K562 (cell line): ENCODE measurements around the gene SLC26A5. TPM values are rescaled to one million over a fixed set of nuclear protein-coding genes. Genes with fewer than 3 reads are reported as not detected.

Experiments used
- ESRRA ChIP-seq: fragments of 450-650 bp; IDR thresholded peaks from 2 replicates; pipeline ENCODE4 v1.6.1; 2014; ENCODE audit warnings: low read depth, mild to moderate bottlenecking, moderate library complexity, borderline replicate concordance
- KDM1A ChIP-seq, 2 experiments: fragments of 450-650 bp; IDR thresholded peaks; 2 replicates each; pipeline ENCODE4 v1.6.1; 2016; ENCODE audit warnings: mild to moderate bottlenecking in 2 of 2
- NCOA6 ChIP-seq: fragments of 450-650 bp; IDR thresholded peaks from 2 replicates; pipeline ENCODE4 v1.6.1; 2017; ENCODE audit warnings: mild to moderate bottlenecking
- ZNF282 ChIP-seq: sonication (generic); formaldehyde crosslinking; IDR thresholded peaks from 2 replicates; pipeline ENCODE4 v1.8.1; 2023; ENCODE audit warnings: missing genetic modification reagents
- polyA plus RNA-seq, 8 experiments: library from polyadenylated mRNA; depleted of rRNA in 4 of 8; stranded (reverse) in 5 of 8; unstranded in 3 of 8; fragments of >200 nt; fragmentation: Nextera tagmentation in 2 of 8; fragmentation: Illumina TruSeq in 1 of 8; extraction: Ambion mirVana in 2 of 8; extraction: Trizol in 1 of 8; gene quantifications; 2 replicates each; pipeline versions ENCODE4 v1.2.1 to v1.2.3, GENCODE V29; 2011 to 2014; ENCODE audit warnings: inconsistent platforms in 1 of 8, missing spikeins in 1 of 8
- total RNA-seq, 7 experiments: library from RNA; depleted of rRNA in 6 of 7; stranded (reverse); fragments of >200 nt in 6 of 7; fragmentation: Illumina TruSeq in 2 of 7; extraction: Trizol in 2 of 7; gene quantifications; 2 replicates each; pipeline versions ENCODE4 v1.2.1 to v1.2.3, GENCODE V29; 2011 to 2021; ENCODE audit warnings: low replicate concordance in 1 of 7
- TF ChIP-seq, protein P1 (sequence below): sonication (generic); formaldehyde crosslinking; IDR thresholded peaks from 2 replicates; pipeline ENCODE4 v1.8.0; 2023; ENCODE audit warnings: mild to moderate bottlenecking, missing genetic modification reagents

SLC26A5 gene
- total and polyA plus RNA-seq, 9 of the 15 experiments (the other 6 are each of a cell fraction or from before 2014, with no cell fraction given), result not detected

DNA sequence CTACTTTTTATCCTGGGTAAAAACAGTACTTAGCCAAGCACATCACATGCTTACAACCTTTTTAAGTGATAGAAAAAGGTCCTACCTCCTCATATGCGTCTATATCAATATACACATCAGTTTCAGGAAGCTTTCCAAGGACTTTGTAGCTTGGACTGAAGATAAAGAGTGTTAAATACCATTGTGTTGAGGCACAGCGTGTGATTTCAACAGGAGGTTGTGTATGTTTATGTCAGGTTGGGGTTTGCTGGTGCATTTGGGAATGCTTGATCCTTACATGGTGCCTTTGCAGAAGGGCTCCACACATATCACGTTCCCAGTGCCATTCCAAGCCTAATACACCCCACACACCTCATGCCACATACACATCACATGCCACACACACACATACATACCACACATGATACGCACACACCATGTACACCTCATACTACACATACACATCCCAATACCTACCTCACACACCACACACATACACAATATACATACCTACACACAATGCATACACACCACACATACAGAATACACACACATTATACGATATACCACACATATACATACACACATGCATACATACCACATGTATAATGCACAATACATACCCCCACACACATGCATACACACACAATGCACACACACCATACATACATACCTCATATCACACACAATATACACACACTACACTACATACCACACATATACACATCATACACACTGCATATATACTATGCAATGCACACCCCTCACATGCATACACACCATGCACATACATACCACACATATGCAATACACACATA is 65.4 kb downstream of the SLC26A5 start (continued):
- TF ChIP-seq, protein P1, sequence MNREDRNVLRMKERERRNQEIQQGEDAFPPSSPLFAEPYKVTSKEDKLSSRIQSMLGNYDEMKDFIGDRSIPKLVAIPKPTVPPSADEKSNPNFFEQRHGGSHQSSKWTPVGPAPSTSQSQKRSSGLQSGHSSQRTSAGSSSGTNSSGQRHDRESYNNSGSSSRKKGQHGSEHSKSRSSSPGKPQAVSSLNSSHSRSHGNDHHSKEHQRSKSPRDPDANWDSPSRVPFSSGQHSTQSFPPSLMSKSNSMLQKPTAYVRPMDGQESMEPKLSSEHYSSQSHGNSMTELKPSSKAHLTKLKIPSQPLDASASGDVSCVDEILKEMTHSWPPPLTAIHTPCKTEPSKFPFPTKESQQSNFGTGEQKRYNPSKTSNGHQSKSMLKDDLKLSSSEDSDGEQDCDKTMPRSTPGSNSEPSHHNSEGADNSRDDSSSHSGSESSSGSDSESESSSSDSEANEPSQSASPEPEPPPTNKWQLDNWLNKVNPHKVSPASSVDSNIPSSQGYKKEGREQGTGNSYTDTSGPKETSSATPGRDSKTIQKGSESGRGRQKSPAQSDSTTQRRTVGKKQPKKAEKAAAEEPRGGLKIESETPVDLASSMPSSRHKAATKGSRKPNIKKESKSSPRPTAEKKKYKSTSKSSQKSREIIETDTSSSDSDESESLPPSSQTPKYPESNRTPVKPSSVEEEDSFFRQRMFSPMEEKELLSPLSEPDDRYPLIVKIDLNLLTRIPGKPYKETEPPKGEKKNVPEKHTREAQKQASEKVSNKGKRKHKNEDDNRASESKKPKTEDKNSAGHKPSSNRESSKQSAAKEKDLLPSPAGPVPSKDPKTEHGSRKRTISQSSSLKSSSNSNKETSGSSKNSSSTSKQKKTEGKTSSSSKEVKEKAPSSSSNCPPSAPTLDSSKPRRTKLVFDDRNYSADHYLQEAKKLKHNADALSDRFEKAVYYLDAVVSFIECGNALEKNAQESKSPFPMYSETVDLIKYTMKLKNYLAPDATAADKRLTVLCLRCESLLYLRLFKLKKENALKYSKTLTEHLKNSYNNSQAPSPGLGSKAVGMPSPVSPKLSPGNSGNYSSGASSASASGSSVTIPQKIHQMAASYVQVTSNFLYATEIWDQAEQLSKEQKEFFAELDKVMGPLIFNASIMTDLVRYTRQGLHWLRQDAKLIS (CRISPR knock-in tag), result no peak
- no peak for TF ChIP-seq NCOA6
- TF ChIP-seq ESRRA, result no peak
- TF ChIP-seq KDM1A (IDR thresholded peaks at IDR 0.05), result peak in 1 of 2 experiments; percentile 41; a peak in 1 of 4 replicates
- no peak for TF ChIP-seq ZNF282 (CRISPR knock-in tag)
